WTC11 (cell line): ENCODE measurements around the gene TBC1D22B. TPM values are rescaled to one million over a fixed set of nuclear protein-coding genes. Genes with fewer than 3 reads are reported as not detected.

Source experiments
- ATAC-seq: fragments of 200-7000 bp; cut with Tn5 transposase; 2 replicates; pipeline ENCODE4 v1.10.0; 2021; ENCODE audit warnings: mild to moderate bottlenecking, moderate library complexity
- CTCF ChIA-PET: fragments of 300-600 bp; sonication (Branson Sonifier 250); formaldehyde crosslinking; loops from one replicate; lab custom pipeline; 2021; ENCODE audit warnings: antibody characterized with exemption; lab: Charles Lee
- POLR2A ChIA-PET: fragments of 350-600 bp; sonication (Branson Sonifier 250); formaldehyde crosslinking; loops from one replicate; lab custom pipeline; 2021; ENCODE audit warnings: antibody characterized with exemption; lab: Charles Lee
- DNase-seq: peaks from one replicate; pipeline ENCODE4 v3.0.0; 2021; ENCODE audit warnings: low spot score
- H3K27ac Mint-ChIP-seq: 2 replicates; pipeline ENCODE4 v1.8.0; 2021; ENCODE audit warnings: mixed read lengths
- H3K27me3 Mint-ChIP-seq: 2 replicates; pipeline ENCODE4 v1.8.0; 2021; ENCODE audit warnings: low read depth, mild to moderate bottlenecking, moderate library complexity, mixed read lengths
- H3K36me3 Mint-ChIP-seq: 2 replicates; pipeline ENCODE4 v1.8.0; 2021; ENCODE audit warnings: mixed read lengths
- H3K4me1 Mint-ChIP-seq: 2 replicates; pipeline ENCODE4 v1.8.0; 2022; ENCODE audit warnings: mixed read lengths
- H3K4me3 Mint-ChIP-seq: 2 replicates; pipeline ENCODE4 v1.8.0; 2021; ENCODE audit warnings: mild to moderate bottlenecking, moderate library complexity, mixed read lengths
- H3K9me3 Mint-ChIP-seq: 2 replicates; pipeline ENCODE4 v1.8.0; 2021; ENCODE audit warnings: mixed read lengths
- FOXP1 ChIP-seq: sonication (generic); formaldehyde crosslinking; IDR thresholded peaks from 2 replicates; pipeline ENCODE4 v1.8.0; 2022; ENCODE audit warnings: missing genetic modification reagents, mild to moderate bottlenecking, moderate library complexity, borderline replicate concordance
- GRHL2 ChIP-seq: fragments of 250-450 bp; sonication (Bioruptor Pico); IDR thresholded peaks from 2 replicates; pipeline ENCODE4 v1.8.0; 2022; ENCODE audit warnings: mild to moderate bottlenecking, moderate library complexity; ENCODE audit not compliant: insufficient replicate concordance, severe bottlenecking
- GTF2I ChIP-seq: fragments of 250-450 bp; sonication (Bioruptor Pico); conservative IDR thresholded peaks from 2 replicates; pipeline ENCODE4 v1.4.0; 2021; ENCODE audit warnings: mild to moderate bottlenecking
- IRF1 ChIP-seq: sonication (generic); formaldehyde crosslinking; IDR thresholded peaks from 2 replicates; pipeline ENCODE4 v1.8.0; 2023; ENCODE audit warnings: missing genetic modification reagents
- IRF2 ChIP-seq: sonication (generic); formaldehyde crosslinking; IDR thresholded peaks from 2 replicates; pipeline ENCODE4 v1.8.0; 2022; ENCODE audit warnings: low read depth, missing genetic modification reagents, borderline replicate concordance
- JUN ChIP-seq: sonication (generic); formaldehyde crosslinking; IDR thresholded peaks from 2 replicates; pipeline ENCODE4 v1.8.0; 2023; ENCODE audit warnings: mild to moderate bottlenecking, missing genetic modification reagents
- MXD4 ChIP-seq: fragments of 250-450 bp; sonication (Bioruptor Pico); IDR thresholded peaks from 2 replicates; pipeline ENCODE4 v1.8.0; 2021; ENCODE audit warnings: mild to moderate bottlenecking, moderate library complexity, borderline replicate concordance
- MYBL2 ChIP-seq: sonication (generic); formaldehyde crosslinking; IDR thresholded peaks from 2 replicates; pipeline ENCODE4 v1.8.1; 2023; ENCODE audit warnings: mild to moderate bottlenecking, moderate library complexity, missing genetic modification reagents
- NFYB ChIP-seq: sonication (generic); formaldehyde crosslinking; conservative IDR thresholded peaks from 2 replicates; pipeline ENCODE4 v1.8.0; 2022; ENCODE audit warnings: low read depth, missing genetic modification reagents
- NR1H2 ChIP-seq: sonication (generic); formaldehyde crosslinking; IDR thresholded peaks from 2 replicates; pipeline ENCODE4 v1.9.0; 2021; ENCODE audit warnings: mild to moderate bottlenecking, moderate library complexity, missing genetic modification reagents
- OVOL2 ChIP-seq: fragments of 250-450 bp; sonication (Bioruptor Pico); IDR thresholded peaks from 2 replicates; pipeline ENCODE4 v1.9.0; 2021; ENCODE audit warnings: mild to moderate bottlenecking, borderline replicate concordance
- RELA ChIP-seq: sonication (generic); formaldehyde crosslinking; IDR thresholded peaks from 2 replicates; pipeline ENCODE4 v1.8.1; 2022; ENCODE audit warnings: missing genetic modification reagents, mild to moderate bottlenecking, borderline replicate concordance
- SMAD3 ChIP-seq: sonication (generic); formaldehyde crosslinking; IDR thresholded peaks from 2 replicates; pipeline ENCODE4 v1.8.0; 2022; ENCODE audit warnings: missing genetic modification reagents, mild to moderate bottlenecking, borderline replicate concordance
- SMAD4 ChIP-seq: sonication (generic); formaldehyde crosslinking; IDR thresholded peaks from 2 replicates; pipeline ENCODE4 v1.8.0; 2022; ENCODE audit warnings: mild to moderate bottlenecking, missing genetic modification reagents
- STAT6 ChIP-seq: sonication (generic); formaldehyde crosslinking; conservative IDR thresholded peaks from 2 replicates; pipeline ENCODE4 v1.8.1; 2023; ENCODE audit warnings: mild to moderate bottlenecking, low read depth, missing genetic modification reagents, moderate library complexity
- TCF7 ChIP-seq: sonication (generic); formaldehyde crosslinking; IDR thresholded peaks from 2 replicates; pipeline ENCODE4 v1.8.0; 2022; ENCODE audit warnings: mild to moderate bottlenecking, low read depth, missing genetic modification reagents, moderate library complexity
- TEAD1 ChIP-seq: sonication (generic); formaldehyde crosslinking; IDR thresholded peaks from 2 replicates; pipeline ENCODE4 v1.8.0; 2022; ENCODE audit warnings: mild to moderate bottlenecking, missing genetic modification reagents
- ZBTB21 ChIP-seq: sonication (generic); formaldehyde crosslinking; IDR thresholded peaks from 2 replicates; pipeline ENCODE4 v1.8.1; 2023; ENCODE audit warnings: mild to moderate bottlenecking, missing genetic modification reagents, borderline replicate concordance
- total RNA-seq: library from RNA; stranded (reverse); gene quantifications from 3 replicates; pipeline ENCODE4 v1.2.3, GENCODE V29; 2021
- TF ChIP-seq, protein P1 (sequence below): sonication (generic); formaldehyde crosslinking; IDR thresholded peaks from 2 replicates; pipeline ENCODE4 v1.8.1; 2023; ENCODE audit warnings: mild to moderate bottlenecking, missing genetic modification reagents
- TF ChIP-seq, protein P2 (sequence below): sonication (generic); formaldehyde crosslinking; IDR thresholded peaks from 2 replicates; pipeline ENCODE4 v1.8.1; 2022; ENCODE audit warnings: mild to moderate bottlenecking, missing genetic modification reagents, moderate library complexity, borderline replicate concordance

TBC1D22B gene
- total RNA-seq, 1 experiment from 2014 or later = 16.4 TPM

GRCh38 chr6:37239526-37239925, 18.0 kb upstream of the TBC1D22B start:
- POLR2A ChIA-PET = no interaction called here

DNA sequence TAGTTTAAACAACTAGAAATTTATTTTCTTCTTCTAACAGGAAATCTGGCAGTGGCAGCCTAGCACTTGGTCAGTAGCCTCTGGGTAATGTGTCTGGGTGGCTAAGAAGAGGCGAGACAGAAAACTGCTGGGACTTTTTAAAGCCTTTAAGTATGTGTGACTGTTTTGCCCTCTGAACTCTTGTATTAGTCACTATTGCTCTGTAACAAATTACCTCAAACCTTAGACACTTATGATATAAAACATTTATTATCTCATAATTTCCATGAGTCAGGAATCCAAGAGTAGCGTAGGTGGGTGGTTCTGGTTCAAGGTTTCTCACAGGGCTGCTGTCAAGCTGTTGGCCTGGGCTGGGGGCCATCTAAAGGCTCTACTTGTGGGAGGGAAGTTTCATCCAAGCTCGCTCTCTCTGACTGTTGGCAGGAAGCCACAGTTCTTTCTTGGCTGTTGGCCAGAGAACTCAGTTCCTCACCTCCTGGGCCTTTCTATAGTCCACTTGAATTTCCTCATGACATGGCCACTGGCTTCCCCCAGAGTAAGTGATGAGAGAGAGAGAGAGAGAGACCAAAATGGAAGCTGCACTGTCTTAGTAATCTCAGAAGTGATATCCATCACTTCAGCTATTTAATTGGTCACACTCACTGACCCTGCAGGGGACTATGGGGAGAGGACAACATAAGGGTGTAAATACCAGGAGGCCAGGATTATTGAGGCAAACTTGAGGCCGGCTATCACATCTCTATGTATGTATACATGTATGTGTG, 17.4 kb upstream of the TBC1D22B start:
- CTCF ChIA-PET = interaction anchor here (0.8 kb wide), 1 partner anchor 244 kb away, joined by 3 read pairs; no protein-coding TSS in a partner anchor
- Mint-ChIP-seq H3K27me3 (peaks cover 3% of the 10 kb centered on the region), H3K4me3 (no peak overlapping the region), H3K9me3 (no peaks in the 10 kb centered on the region), H3K4me1 (peaks cover 9% of the 10 kb centered on the region), H3K27ac (no peak overlapping the region), H3K36me3 (no peaks in the 10 kb centered on the region)
- DNase-seq (no peak), ATAC-seq (no peak)
- POLR2A ChIA-PET = no interaction called here
- TF ChIP-seq OVOL2 (no peak), GTF2I (CRISPR knock-in tag) (no peak), MYBL2 (CRISPR knock-in tag) (no peak), STAT6 (no peak)

More at GRCh38 chr6:37239526-37239925, 18.0 kb upstream of the TBC1D22B start:
- H3K4me3 Mint-ChIP-seq = no peak overlapping the region
- H3K4me1 Mint-ChIP-seq = peaks cover 9% of the 10 kb centered on the region
- no peak overlapping the region for H3K27ac Mint-ChIP-seq
- peaks cover 3% of the 10 kb centered on the region for H3K27me3 Mint-ChIP-seq
- CTCF ChIA-PET = interaction anchor here (0.8 kb wide), 1 partner anchor 243 kb away, joined by 3 read pairs; no protein-coding TSS in a partner anchor
- H3K9me3 Mint-ChIP-seq = peaks cover 1% of the 10 kb centered on the region
- DNase-seq = no peak
- no peak for ATAC-seq
- no peak for TF ChIP-seq SMAD3 (CRISPR knock-in tag)
- TF ChIP-seq GTF2I (CRISPR knock-in tag) = no peak
- no peak for TF ChIP-seq IRF1 (CRISPR knock-in tag)
- no peak for TF ChIP-seq FOXP1
- TF ChIP-seq TCF7 = no peak
- no peak for TF ChIP-seq GRHL2 (CRISPR knock-in tag)
- TF ChIP-seq, protein P1, sequence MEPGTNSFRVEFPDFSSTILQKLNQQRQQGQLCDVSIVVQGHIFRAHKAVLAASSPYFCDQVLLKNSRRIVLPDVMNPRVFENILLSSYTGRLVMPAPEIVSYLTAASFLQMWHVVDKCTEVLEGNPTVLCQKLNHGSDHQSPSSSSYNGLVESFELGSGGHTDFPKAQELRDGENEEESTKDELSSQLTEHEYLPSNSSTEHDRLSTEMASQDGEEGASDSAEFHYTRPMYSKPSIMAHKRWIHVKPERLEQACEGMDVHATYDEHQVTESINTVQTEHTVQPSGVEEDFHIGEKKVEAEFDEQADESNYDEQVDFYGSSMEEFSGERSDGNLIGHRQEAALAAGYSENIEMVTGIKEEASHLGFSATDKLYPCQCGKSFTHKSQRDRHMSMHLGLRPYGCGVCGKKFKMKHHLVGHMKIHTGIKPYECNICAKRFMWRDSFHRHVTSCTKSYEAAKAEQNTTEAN (CRISPR knock-in tag) = no peak
- no peak for TF ChIP-seq ZBTB21 (CRISPR knock-in tag)
- no peak for TF ChIP-seq IRF2 (CRISPR knock-in tag)
- TF ChIP-seq, protein P2, sequence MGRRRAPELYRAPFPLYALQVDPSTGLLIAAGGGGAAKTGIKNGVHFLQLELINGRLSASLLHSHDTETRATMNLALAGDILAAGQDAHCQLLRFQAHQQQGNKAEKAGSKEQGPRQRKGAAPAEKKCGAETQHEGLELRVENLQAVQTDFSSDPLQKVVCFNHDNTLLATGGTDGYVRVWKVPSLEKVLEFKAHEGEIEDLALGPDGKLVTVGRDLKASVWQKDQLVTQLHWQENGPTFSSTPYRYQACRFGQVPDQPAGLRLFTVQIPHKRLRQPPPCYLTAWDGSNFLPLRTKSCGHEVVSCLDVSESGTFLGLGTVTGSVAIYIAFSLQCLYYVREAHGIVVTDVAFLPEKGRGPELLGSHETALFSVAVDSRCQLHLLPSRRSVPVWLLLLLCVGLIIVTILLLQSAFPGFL (CRISPR knock-in tag) = no peak
- TF ChIP-seq SMAD4 (CRISPR knock-in tag) = no peak
- no peak for TF ChIP-seq NFYB
- TF ChIP-seq MXD4 (CRISPR knock-in tag) = no peak
- no peak for TF ChIP-seq JUN (CRISPR knock-in tag)
- no peak for TF ChIP-seq NR1H2 (CRISPR knock-in tag)
- TF ChIP-seq RELA (CRISPR knock-in tag) = no peak
- TF ChIP-seq TEAD1 (CRISPR knock-in tag) = no peak
- H3K36me3 Mint-ChIP-seq = no peaks in the 10 kb centered on the region
